B cell (primary cell): ENCODE data around the gene USP9X. TPM values are rescaled to one million over a fixed set of nuclear protein-coding genes. Genes with fewer than 3 reads are reported as not detected.
A peak's percentile ranks its signal among the peaks of the same experiment; 100 is the strongest.

Experiments
- ATAC-seq: fragments of 200-7000 bp; cut with Tn5 transposase; one replicate; pipeline ENCODE4 v1.10.0; 2021; ENCODE audit warnings: low read depth, mild to moderate bottlenecking, moderate number of reproducible peaks, moderate library complexity
- CTCF ChIA-PET: fragments of 350-600 bp; sonication (Branson Sonifier 250); formaldehyde crosslinking; loops from one replicate; lab custom pipeline; 2021; ENCODE audit warnings: antibody characterized with exemption, inconsistent platforms; lab: Charles Lee
- POLR2A ChIA-PET: fragments of 350-600 bp; sonication (Branson Sonifier 250); formaldehyde crosslinking; loops from one replicate; lab custom pipeline; 2021; ENCODE audit warnings: antibody characterized with exemption; lab: Charles Lee
- DNase-seq: peaks from one replicate; pipeline ENCODE4 v3.0.0; 2013
- H2AFZ ChIP-seq: 2 replicates; pipeline ENCODE4 v1.6.1; 2012; ENCODE audit warnings: mild to moderate bottlenecking, low read depth, low read length; ENCODE audit not compliant: insufficient read depth, poor library complexity, severe bottlenecking
- H3K27ac ChIP-seq, 2 donors: 1 replicate in 1 of 2; 2 replicates in 1 of 2; pipeline ENCODE4 v1.5.1; 2012 to 2013; ENCODE audit warnings: low read length in 2 of 2, mild to moderate bottlenecking in 2 of 2, moderate library complexity in 1 of 2
- H3K27me3 ChIP-seq, 4 experiments: fragments of 200-600 bp in 1 of 4; sonication (generic) in 1 of 4; replicated peaks in 1 of 4; 1 replicate in 2 of 4; 2 replicates in 2 of 4; pipeline versions ENCODE4 v1.6.1 to v1.7.0; 2013 to 2016; ENCODE audit warnings: low read length in 3 of 4, mild to moderate bottlenecking in 2 of 4, mixed read lengths in 1 of 4, moderate library complexity in 1 of 4; ENCODE audit not compliant: insufficient read depth in 4 of 4, control insufficient read depth in 3 of 4; ENCODE audit errors: control extremely low read depth in 1 of 4
- H3K36me3 ChIP-seq, 2 experiments: replicated peaks in 1 of 2; 1 replicate in 1 of 2; 2 replicates in 1 of 2; pipeline versions ENCODE4 v1.6.1 to v1.7.1; 2013; ENCODE audit warnings: low read length in 1 of 2; ENCODE audit not compliant: insufficient read depth in 2 of 2, control insufficient read depth in 1 of 2; ENCODE audit errors: control extremely low read depth in 1 of 2, extremely low read depth in 1 of 2
- H3K4me1 ChIP-seq, 2 donors: fragments of 200-600 bp in 1 of 2; sonication (generic) in 1 of 2; 1 replicate in 1 of 2; 2 replicates in 1 of 2; pipeline versions ENCODE4 v1.5.1 to v1.6.1; 2013 to 2017; ENCODE audit warnings: low read length in 2 of 2; ENCODE audit not compliant: control insufficient read depth in 2 of 2, insufficient read depth in 2 of 2
- H3K4me2 ChIP-seq: replicated peaks from 2 replicates; pipeline ENCODE3; 2012; ENCODE audit warnings: mild to moderate bottlenecking, low read depth, low read length; ENCODE audit not compliant: poor library complexity, severe bottlenecking
- H3K4me3 ChIP-seq, 5 experiments: fragments of 200-600 bp in 1 of 5; sonication (generic) in 1 of 5; 1 replicate in 3 of 5; 2 replicates in 2 of 5; pipeline versions ENCODE4 v1.5.1 to v1.7.0; 2011 to 2016; ENCODE audit warnings: low read length in 4 of 5, mild to moderate bottlenecking in 4 of 5, low read depth in 2 of 5, control low read depth in 1 of 5, moderate library complexity in 1 of 5; ENCODE audit not compliant: insufficient read depth in 1 of 5; ENCODE audit errors: control extremely low read depth in 1 of 5, extremely low read depth in 1 of 5
- H3K79me2 ChIP-seq: fragments of 200-600 bp; sonication (generic); one replicate; pipeline ENCODE4 v1.6.0; 2016; ENCODE audit warnings: low read length; ENCODE audit not compliant: control insufficient read depth, insufficient read depth
- H3K9ac ChIP-seq: fragments of 200-600 bp; sonication (generic); 2 replicates; pipeline ENCODE4 v1.6.1; 2017; ENCODE audit warnings: mild to moderate bottlenecking, low read length, moderate library complexity
- H3K9me3 ChIP-seq, 3 donors: one replicate each; pipeline versions ENCODE4 v1.6.1 to v1.7.1; 2013; ENCODE audit warnings: low read length in 2 of 3; ENCODE audit not compliant: control insufficient read depth in 2 of 3, insufficient read depth in 1 of 3; ENCODE audit errors: control extremely low read depth in 1 of 3
- H4K20me1 ChIP-seq: 2 replicates; pipeline ENCODE4 v1.6.0; 2012; ENCODE audit warnings: mild to moderate bottlenecking, low read length; ENCODE audit not compliant: insufficient read depth, control insufficient read depth, poor library complexity, severe bottlenecking
- H3K27ac Mint-ChIP-seq: one replicate; pipeline ENCODE4 v1.8.0; 2021; ENCODE audit warnings: mixed read lengths
- H3K27me3 Mint-ChIP-seq: one replicate; pipeline ENCODE4 v1.8.0; 2021; ENCODE audit warnings: mixed read lengths
- H3K4me1 Mint-ChIP-seq: one replicate; pipeline ENCODE4 v1.8.0; 2021; ENCODE audit warnings: mixed read lengths
- H3K4me3 Mint-ChIP-seq: one replicate; pipeline ENCODE4 v1.8.0; 2021; ENCODE audit warnings: mixed read lengths
- H3K9me3 Mint-ChIP-seq: one replicate; pipeline ENCODE4 v1.8.0; 2022; ENCODE audit warnings: mixed read lengths; ENCODE audit not compliant: insufficient read depth
- EZH2 ChIP-seq: IDR thresholded peaks from 2 replicates; pipeline ENCODE4 v1.6.1; 2012; ENCODE audit warnings: borderline replicate concordance, low read depth, mild to moderate bottlenecking, moderate library complexity, low read length; ENCODE audit not compliant: insufficient read depth, poor library complexity, severe bottlenecking
- WGBS: methylation state at CpG from one replicate; pipeline ENCODE4 v1.1.5; 2013; ENCODE audit warnings: missing lambda C conversion rate; ENCODE audit not compliant: insufficient coverage; 5-methylcytosine and 5-hydroxymethylcytosine counted together
- intact Hi-C: fragments of 100-400 bp; cut with micrococcal nuclease; formaldehyde crosslinking; loops from one replicate; pipeline ENCODE4 v1.10.0; 2022
- polyA plus RNA-seq: library from polyadenylated mRNA; depleted of rRNA; stranded (reverse); fragments of >200 nt; gene quantifications from 2 replicates; pipeline ENCODE4 v1.2.3, GENCODE V29; 2012
- total RNA-seq, 2 donors: library from RNA; stranded (reverse); fragments of 120-200 nt in 1 of 2; gene quantifications; 1 replicate in 1 of 2; 2 replicates in 1 of 2; pipeline versions ENCODE4 v1.2.3 to v1.2.4, GENCODE V29; 2013 to 2022
- TF ChIP-seq, protein P1 (sequence below): fragments of 200-600 bp; IDR thresholded peaks from one replicate; pipeline ENCODE4 v1.8.0; 2022; ENCODE audit warnings: antibody characterized with exemption, mild to moderate bottlenecking

Gene USP9X
- total and polyA plus RNA-seq, 2 donors (not counting 1 experiment from before 2014, with no cell fraction given): 9.6 to 87.6 TPM

- H3K27ac ChIP-seq: no peak overlapping the region
- peak overlapping the region; percentile 20 for H3K4me2 ChIP-seq
- no peaks in the 10 kb centered on the region for H3K9me3 ChIP-seq
- peaks cover 4 to 12% of the 10 kb centered on the region in 2 experiments for H3K36me3 ChIP-seq
- POLR2A ChIA-PET: interaction anchor here (1.3 kb wide), 1 partner anchor 34 kb away, joined by 8 read pairs; the partner anchor contains the start of gene USP9X
- CTCF ChIA-PET: interaction anchor here (0.6 to 0.9 kb wide), 3 partner anchors 144 to 472 kb away, joined by 3 to 4 read pairs (median 3); partner anchors contain the start of gene CXorf38
- H4K20me1 ChIP-seq: peaks cover 94% of the 10 kb centered on the region
- Mint-ChIP-seq H3K27me3 (no peaks in the 10 kb centered on the region), H3K4me1 (peaks cover 76% of the 10 kb centered on the region), H3K9me3 (no peaks in the 10 kb centered on the region), H3K4me3 (peak overlapping the region; percentile 75), H3K27ac (peak overlapping the region; percentile 77)
- WGBS: no CpG with 5 or more reads among the region's 6 CpGs
- DNase-seq: no peak
- no peak overlapping the region for H3K4me3 ChIP-seq
- no peak overlapping the region for H2AFZ ChIP-seq
- no peaks in the 10 kb centered on the region for H3K27me3 ChIP-seq
- H3K4me1 ChIP-seq: peaks cover 52 to 54% of the 10 kb centered on the region in 2 donors
- ATAC-seq: no peak
- TF ChIP-seq, protein P1, sequence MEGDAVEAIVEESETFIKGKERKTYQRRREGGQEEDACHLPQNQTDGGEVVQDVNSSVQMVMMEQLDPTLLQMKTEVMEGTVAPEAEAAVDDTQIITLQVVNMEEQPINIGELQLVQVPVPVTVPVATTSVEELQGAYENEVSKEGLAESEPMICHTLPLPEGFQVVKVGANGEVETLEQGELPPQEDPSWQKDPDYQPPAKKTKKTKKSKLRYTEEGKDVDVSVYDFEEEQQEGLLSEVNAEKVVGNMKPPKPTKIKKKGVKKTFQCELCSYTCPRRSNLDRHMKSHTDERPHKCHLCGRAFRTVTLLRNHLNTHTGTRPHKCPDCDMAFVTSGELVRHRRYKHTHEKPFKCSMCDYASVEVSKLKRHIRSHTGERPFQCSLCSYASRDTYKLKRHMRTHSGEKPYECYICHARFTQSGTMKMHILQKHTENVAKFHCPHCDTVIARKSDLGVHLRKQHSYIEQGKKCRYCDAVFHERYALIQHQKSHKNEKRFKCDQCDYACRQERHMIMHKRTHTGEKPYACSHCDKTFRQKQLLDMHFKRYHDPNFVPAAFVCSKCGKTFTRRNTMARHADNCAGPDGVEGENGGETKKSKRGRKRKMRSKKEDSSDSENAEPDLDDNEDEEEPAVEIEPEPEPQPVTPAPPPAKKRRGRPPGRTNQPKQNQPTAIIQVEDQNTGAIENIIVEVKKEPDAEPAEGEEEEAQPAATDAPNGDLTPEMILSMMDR: no peak
- TF ChIP-seq EZH2: no peak
- intact Hi-C loops: loop anchor here (10.0 kb wide), 3 partner anchors 55 to 385 kb away; partner anchors contain the start of gene MED14
- H3K79me2 ChIP-seq: peaks cover 98% of the 10 kb centered on the region
- peak overlapping the region; percentile 2 for H3K9ac ChIP-seq
These were observed 34.6 kb downstream of the USP9X start for GRCh38 chrX:41119803-41120202.

DNA sequence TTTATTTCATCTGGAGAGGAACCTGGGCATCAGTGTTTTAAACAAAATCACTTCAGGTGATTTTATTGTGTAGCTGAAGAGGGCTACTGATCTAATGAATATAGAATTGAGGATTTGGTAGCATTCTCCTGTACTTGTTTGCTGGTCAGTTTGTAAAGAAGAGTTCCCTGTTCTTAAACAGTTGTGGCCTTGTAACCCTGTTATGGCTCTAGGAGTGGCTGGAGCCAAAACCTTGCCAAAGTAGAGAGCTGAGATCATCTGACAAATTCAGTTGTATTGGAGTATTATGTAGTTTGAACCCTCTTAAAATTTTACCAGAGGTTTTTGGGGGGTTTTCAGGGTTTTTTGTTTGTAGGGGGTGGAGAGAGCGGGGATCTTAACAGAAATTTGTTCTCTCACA, 36.5 kb downstream of the USP9X start:
- Mint-ChIP-seq H3K4me1 (peaks cover 70% of the 10 kb centered on the region), H3K27me3 (no peaks in the 10 kb centered on the region), H3K9me3 (no peaks in the 10 kb centered on the region), H3K27ac (peak overlapping the region; percentile 20), H3K4me3 (peak overlapping the region; percentile 39)
- CTCF ChIA-PET: interaction anchor here (0.6 kb wide), 1 partner anchor 578 kb away, joined by 3 read pairs; no protein-coding TSS in a partner anchor
- DNase-seq: no peak
- Histone ChIP-seq H2AFZ (no peak overlapping the region), H3K4me3 (no peak overlapping the region), H3K4me2 (peak overlapping the region; percentile 29), H3K79me2 (peaks cover 96% of the 10 kb centered on the region), H3K9me3 (no peaks in the 10 kb centered on the region), H3K27ac (no peak overlapping the region), H3K27me3 (no peaks in the 10 kb centered on the region), H3K36me3 (peaks cover 4 to 12% of the 10 kb centered on the region in 2 experiments), H4K20me1 (peaks cover 85% of the 10 kb centered on the region), H3K4me1 (peaks cover 52% of the 10 kb centered on the region in 2 donors), H3K9ac (no peak overlapping the region)
- TF ChIP-seq, protein P1: no peak
- no peak for TF ChIP-seq EZH2
- WGBS: no CpG with 5 or more reads among the region's 1 CpG
- intact Hi-C loops: no loop called here
- POLR2A ChIA-PET: no interaction called here
- ATAC-seq: no peak
